RKO (cell line): ENCODE data around the gene SEL1L.
"Not testable (repeated sequence)": the region's sequence is repeated elsewhere in the genome, so short reads cannot be mapped to it uniquely, and the experiment has no call there.

ENCODE experiments used
- DNase-seq: peaks from one replicate; pipeline ENCODE4 v3.0.0-alpha.2; 2016; ENCODE audit warnings: low spot score

The SEL1L gene

GRCh38 chr14:81533536-81534343 lies at the start of gene SEL1L:
Gene SEL1L (minus strand): TSS chr14:81533853. CDS start chr14:81533744, 109 bp downstream.
- DNase-seq = peak; percentile 99

GRCh38 chr14:81582420-81582819 lies 48.8 kb upstream of the SEL1L start:
- DNase-seq = no peak

GRCh38 chr14:81579115-81579514 lies 45.5 kb upstream of the SEL1L start:
- DNase-seq = no peak

GRCh38 chr14:81571437-81571836 lies 37.8 kb upstream of the SEL1L start:
- DNase-seq = peak; percentile 64

- DNase-seq = peak; percentile 40
Observed at GRCh38 chr14:81567302-81567701, 33.6 kb upstream of the SEL1L start.

GRCh38 chr14:81565441-81566290 lies 32.0 kb upstream of the SEL1L start:
- DNase-seq = peak; percentile 29

- no peak for DNase-seq
Observed at GRCh38 chr14:81562818-81563217, 29.2 kb upstream of the SEL1L start.

GRCh38 chr14:81561084-81561775 lies 27.6 kb upstream of the SEL1L start:
- DNase-seq = no peak

GRCh38 chr14:81559385-81559784 lies 25.7 kb upstream of the SEL1L start:
- DNase-seq = no peak

- DNase-seq = no peak
Observed at GRCh38 chr14:81557146-81557545, 23.5 kb upstream of the SEL1L start.

GRCh38 chr14:81555684-81556083 lies 22.0 kb upstream of the SEL1L start:
- no peak for DNase-seq

- DNase-seq = no peak
Observed at GRCh38 chr14:81555051-81555450, 21.4 kb upstream of the SEL1L start.

GRCh38 chr14:81551471-81551870 lies 17.8 kb upstream of the SEL1L start:
- no peak for DNase-seq

GRCh38 chr14:81550001-81550637 lies 16.5 kb upstream of the SEL1L start:
- DNase-seq = no peak

GRCh38 chr14:81541206-81541605 lies 7.6 kb upstream of the SEL1L start:
- not testable (repeated sequence) for DNase-seq

GRCh38 chr14:81537193-81537592 lies 3.5 kb upstream of the SEL1L start:
- no peak for DNase-seq

GRCh38 chr14:81536241-81536771 lies 2.7 kb upstream of the SEL1L start:
- no peak for DNase-seq

GRCh38 chr14:81535396-81536164 lies 1.9 kb upstream of the SEL1L start:
- DNase-seq = no peak

- no peak for DNase-seq
Observed at GRCh38 chr14:81534510-81535074, 939 bp upstream of the SEL1L start.

- DNase-seq = no peak
Observed at GRCh38 chr14:81533212-81533535, 479 bp downstream of the SEL1L start.

GRCh38 chr14:81529391-81529790 lies 4.3 kb downstream of the SEL1L start:
- peak; percentile 6 for DNase-seq
